Astrocyte of the cerebellum (primary cell): ENCODE data around the gene TPBGL.
A peak's percentile ranks its signal among the peaks of the same experiment; 100 is the strongest.

Experiments used
- DNase-seq: peaks from one replicate; pipeline ENCODE4 v3.0.0-alpha.2; 2011; ENCODE audit warnings: low read depth
- H3K4me3 ChIP-seq: 2 replicates; pipeline ENCODE4 v1.5.1; 2011; ENCODE audit warnings: mild to moderate bottlenecking, low read depth, low read length, moderate library complexity
- CTCF ChIP-seq: IDR thresholded peaks from 2 replicates; pipeline ENCODE4 v1.5.1; 2012; ENCODE audit warnings: low read length, low read depth, moderate library complexity, mild to moderate bottlenecking; ENCODE audit errors: missing control alignments
- in situ Hi-C: cut with HindIII; loops from 2 replicates; pipeline ENCODE4 v1.10.0; 2017; ENCODE audit warnings: low sequenced_read_pairs

Gene TPBGL

GRCh38 chr11:75240311-75241035 lies at the start of gene TPBGL:
Gene TPBGL, plus strand, starts transcription at chr11:75240774. Its CDS starts 276 bp downstream, at chr11:75241050.
- TF ChIP-seq CTCF, result no peak
- in situ Hi-C loops, result no loop called here
- peak within 1 kb of the TSS; percentile 21 for H3K4me3 ChIP-seq
- no peak for DNase-seq

GRCh38 chr11:75191330-75191717 lies 49.2 kb upstream of the TPBGL start:
- no peak overlapping the region for H3K4me3 ChIP-seq
- no peak for DNase-seq
- no peak for TF ChIP-seq CTCF
- in situ Hi-C loops, result no loop called here

GRCh38 chr11:75193271-75193670 lies 47.3 kb upstream of the TPBGL start:
- H3K4me3 ChIP-seq, result no peak overlapping the region
- in situ Hi-C loops, result no loop called here
- TF ChIP-seq CTCF, result no peak
- no peak for DNase-seq

GRCh38 chr11:75193711-75194110 lies 46.9 kb upstream of the TPBGL start:
- no peak for TF ChIP-seq CTCF
- no peak overlapping the region for H3K4me3 ChIP-seq
- DNase-seq, result no peak
- in situ Hi-C loops, result no loop called here

- no peak for TF ChIP-seq CTCF
- H3K4me3 ChIP-seq, result no peak overlapping the region
- in situ Hi-C loops, result no loop called here
- no peak for DNase-seq
These were observed 46.4 kb upstream of the TPBGL start for GRCh38 chr11:75194147-75194546.

- TF ChIP-seq CTCF, result no peak
- no peak overlapping the region for H3K4me3 ChIP-seq
- in situ Hi-C loops, result no loop called here
- DNase-seq, result no peak
These were observed 45.2 kb upstream of the TPBGL start for GRCh38 chr11:75195167-75195962.
